ENCODE results near the gene VDAC1. TPM values are rescaled to one million over a fixed set of nuclear protein-coding genes. Genes with fewer than 3 reads are reported as not detected.

VDAC1 gene
- total RNA-seq, 4 donors from 2014 or later, result 106 to 210 (median 180) TPM

DNA sequence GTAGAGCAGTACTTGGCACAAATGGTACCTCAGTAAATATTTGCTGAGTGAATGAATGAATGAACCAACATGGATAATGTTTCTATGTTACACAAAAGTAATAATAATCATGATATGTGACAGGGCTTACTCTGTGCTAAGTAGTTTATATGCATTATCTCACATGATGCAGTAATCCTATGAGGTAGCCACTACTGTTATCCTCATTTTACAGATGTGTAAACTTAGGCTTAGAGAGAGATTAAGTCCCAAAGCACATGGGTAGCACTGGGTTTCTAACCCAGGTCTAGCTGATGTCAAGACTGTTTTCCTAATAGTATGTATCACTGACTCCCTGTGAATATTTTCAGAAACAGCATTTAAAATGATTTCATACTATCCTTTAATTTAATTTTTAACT is 44.1 kb upstream of the VDAC1 start:
- intact Hi-C loops (cut with DNase I; ENCODE audit: low total_unique reads), result no loop called here
- no peak for DNase-seq

DNA sequence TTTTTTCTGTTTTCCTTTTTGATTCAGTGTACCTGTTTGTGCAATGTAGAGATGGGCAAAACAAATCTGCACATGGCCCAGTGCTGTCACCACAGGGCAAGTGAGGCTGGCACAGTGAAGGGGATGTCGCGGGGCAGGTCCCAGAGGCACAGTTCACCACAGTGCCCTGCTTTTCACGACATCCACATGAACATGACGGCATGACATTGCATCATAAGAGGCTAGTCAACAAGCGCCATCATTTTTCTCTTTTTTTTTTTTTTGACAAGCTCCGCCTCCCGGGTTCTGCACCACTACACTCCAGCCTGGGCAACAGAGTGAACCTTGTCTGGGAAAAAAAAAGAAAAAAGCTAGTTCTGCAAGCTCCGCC is 42.9 kb upstream of the VDAC1 start:
- H3K4me3 ChIP-seq, result no peak overlapping the region
- H3K9me3 ChIP-seq, result no peaks in the 10 kb centered on the region
- no peak overlapping the region for H3K27ac ChIP-seq
- intact Hi-C loops (cut with DNase I; ENCODE audit: low total_unique reads), result no loop called here
- DNase-seq, result no peak
- no peaks in the 10 kb centered on the region for H3K36me3 ChIP-seq
- H3K27me3 ChIP-seq, result no peaks in the 10 kb centered on the region
- no peaks in the 10 kb centered on the region for H3K4me1 ChIP-seq
- WGBS, 2 donors (ENCODE audit: low coverage in 1 of 2), result 80 to 96% methylated on average over 6 to 8 of the region's 8 CpGs
- TF ChIP-seq, protein P1, sequence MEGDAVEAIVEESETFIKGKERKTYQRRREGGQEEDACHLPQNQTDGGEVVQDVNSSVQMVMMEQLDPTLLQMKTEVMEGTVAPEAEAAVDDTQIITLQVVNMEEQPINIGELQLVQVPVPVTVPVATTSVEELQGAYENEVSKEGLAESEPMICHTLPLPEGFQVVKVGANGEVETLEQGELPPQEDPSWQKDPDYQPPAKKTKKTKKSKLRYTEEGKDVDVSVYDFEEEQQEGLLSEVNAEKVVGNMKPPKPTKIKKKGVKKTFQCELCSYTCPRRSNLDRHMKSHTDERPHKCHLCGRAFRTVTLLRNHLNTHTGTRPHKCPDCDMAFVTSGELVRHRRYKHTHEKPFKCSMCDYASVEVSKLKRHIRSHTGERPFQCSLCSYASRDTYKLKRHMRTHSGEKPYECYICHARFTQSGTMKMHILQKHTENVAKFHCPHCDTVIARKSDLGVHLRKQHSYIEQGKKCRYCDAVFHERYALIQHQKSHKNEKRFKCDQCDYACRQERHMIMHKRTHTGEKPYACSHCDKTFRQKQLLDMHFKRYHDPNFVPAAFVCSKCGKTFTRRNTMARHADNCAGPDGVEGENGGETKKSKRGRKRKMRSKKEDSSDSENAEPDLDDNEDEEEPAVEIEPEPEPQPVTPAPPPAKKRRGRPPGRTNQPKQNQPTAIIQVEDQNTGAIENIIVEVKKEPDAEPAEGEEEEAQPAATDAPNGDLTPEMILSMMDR (IDR thresholded peaks at IDR 0.05), result no peak
- TF ChIP-seq POLR2AphosphoS5 (IDR thresholded peaks at IDR 0.05), result no peak
- TF ChIP-seq POLR2A (IDR thresholded peaks at IDR 0.05), result no peak
- no peak for TF ChIP-seq EP300 (IDR thresholded peaks at IDR 0.05; ENCODE audit: low read depth)
- in situ Hi-C loops (cut with MboI; ENCODE audit: low pct_ligation_motif_present in 1 of 4, low pct_unique_long_range_greater_than_20kb in 1 of 4, low sequenced_read_pairs in 3 of 4), result loop anchor here in 3 of 4 donors (10.0 to 25.0 kb wide), 2 partner anchors 97 to 240 kb away; no protein-coding TSS in a partner anchor

More for the DNA sequence above, 44.1 kb upstream of the VDAC1 start:
- Histone ChIP-seq H3K4me1 (peaks cover 0 to 3% (median under 1%) of the 10 kb centered on the region in 4 donors), H3K9me3 (no peaks in the 10 kb centered on the region), H3K27me3 (no peaks in the 10 kb centered on the region), H3K4me3 (no peak overlapping the region), H3K36me3 (no peaks in the 10 kb centered on the region), H3K27ac (no peak overlapping the region)
- TF ChIP-seq EP300 (IDR thresholded peaks at IDR 0.05; ENCODE audit: low read depth), result no peak
- no peak for TF ChIP-seq POLR2A (IDR thresholded peaks at IDR 0.05)
- TF ChIP-seq, protein P1 (IDR thresholded peaks at IDR 0.05), result no peak
- no peak for TF ChIP-seq POLR2AphosphoS5 (IDR thresholded peaks at IDR 0.05)
- in situ Hi-C loops (cut with MboI; ENCODE audit: low pct_ligation_motif_present in 1 of 4, low pct_unique_long_range_greater_than_20kb in 1 of 4, low sequenced_read_pairs in 3 of 4), result loop anchor here in 3 of 4 donors (10.0 to 25.0 kb wide), 2 partner anchors 96 to 238 kb away; no protein-coding TSS in a partner anchor

DNA sequence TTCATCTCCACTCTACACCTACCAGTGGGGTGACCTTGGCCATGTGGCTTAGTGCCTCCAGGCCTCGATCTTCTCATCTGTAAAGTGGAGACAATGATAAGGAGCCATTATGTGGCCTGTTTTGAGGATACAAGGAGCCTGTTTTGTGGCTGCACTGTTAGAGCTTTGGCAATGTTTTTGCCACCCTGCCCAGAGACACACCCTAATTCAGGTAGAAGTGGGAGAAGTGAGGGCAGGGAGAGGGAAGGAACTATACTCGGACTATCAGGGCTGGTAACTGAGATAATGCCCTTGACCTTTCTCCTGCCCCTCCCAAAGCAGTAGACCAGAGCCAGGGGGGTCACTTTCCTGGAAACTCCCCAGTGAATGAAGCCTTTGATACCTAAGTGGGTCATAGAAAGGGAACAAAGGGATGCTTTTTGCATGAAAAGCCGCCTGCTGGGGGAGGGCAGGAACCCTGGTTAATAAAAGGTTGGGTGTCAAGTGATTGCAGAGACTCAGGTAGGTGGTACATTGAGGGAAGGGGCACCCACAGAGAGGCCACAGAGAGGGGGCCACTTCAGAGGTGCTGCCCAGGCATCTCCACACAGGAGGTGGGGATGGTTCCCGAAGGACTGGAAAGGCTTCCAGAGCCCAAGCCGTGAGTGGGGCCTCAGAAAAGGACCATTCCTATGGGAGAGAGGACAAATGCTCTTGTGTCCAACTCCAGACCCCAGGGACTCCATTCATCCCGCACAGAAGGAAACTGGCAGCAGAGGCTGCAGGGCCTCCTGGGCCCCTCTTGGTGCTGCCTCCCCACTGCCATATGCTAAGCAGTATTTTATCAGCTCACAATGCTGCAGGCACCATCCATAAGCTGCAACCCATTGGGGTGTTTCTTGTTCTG is 42.3 kb upstream of the VDAC1 start:
- in situ Hi-C loops (cut with MboI; ENCODE audit: low pct_ligation_motif_present in 1 of 4, low pct_unique_long_range_greater_than_20kb in 1 of 4, low sequenced_read_pairs in 3 of 4), result loop anchor here in 3 of 4 donors (10.0 to 25.0 kb wide), 2 partner anchors 98 to 240 kb away; no protein-coding TSS in a partner anchor
- TF ChIP-seq, protein P1 (IDR thresholded peaks at IDR 0.05), result no peak
- TF ChIP-seq POLR2A (IDR thresholded peaks at IDR 0.05) (no peak), POLR2AphosphoS5 (IDR thresholded peaks at IDR 0.05) (no peak), EP300 (IDR thresholded peaks at IDR 0.05; ENCODE audit: low read depth) (no peak)
- Histone ChIP-seq H3K27ac (no peak overlapping the region), H3K4me3 (no peak overlapping the region), H3K4me1 (no peaks in the 10 kb centered on the region), H3K36me3 (no peaks in the 10 kb centered on the region), H3K27me3 (no peaks in the 10 kb centered on the region), H3K9me3 (no peaks in the 10 kb centered on the region)
- no peak for DNase-seq
- 69 to 86% methylated on average over 1 to 6 of the region's 6 CpGs for WGBS, 2 donors (ENCODE audit: low coverage in 1 of 2)
- intact Hi-C loops (cut with DNase I; ENCODE audit: low total_unique reads), result no loop called here

DNA sequence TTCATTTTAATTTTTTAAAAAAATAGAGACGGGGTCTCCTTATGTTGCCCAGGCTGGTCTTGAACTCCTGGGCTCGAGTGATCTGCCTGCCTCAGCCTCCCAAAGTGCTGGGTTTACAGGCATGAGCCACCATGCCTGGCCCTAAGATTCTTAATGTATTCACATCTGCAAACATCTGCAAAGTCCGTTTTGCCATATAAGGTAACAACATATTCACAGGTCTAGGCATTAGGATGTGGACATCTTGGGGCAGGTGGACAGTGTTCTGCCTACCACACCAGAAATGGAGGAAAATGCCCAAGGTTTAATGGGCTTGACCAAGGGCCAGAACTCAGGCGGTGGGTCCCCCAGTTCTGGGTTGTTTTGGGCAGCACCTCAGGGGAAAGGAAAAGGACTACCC is 41.6 kb upstream of the VDAC1 start:
- TF ChIP-seq, protein P1 (IDR thresholded peaks at IDR 0.05), result no peak
- no peak for TF ChIP-seq POLR2A (IDR thresholded peaks at IDR 0.05)
- no peak for TF ChIP-seq EP300 (IDR thresholded peaks at IDR 0.05; ENCODE audit: low read depth)
- TF ChIP-seq POLR2AphosphoS5 (IDR thresholded peaks at IDR 0.05), result no peak
- WGBS, 2 donors (ENCODE audit: low coverage in 1 of 2), result 83 to 100% methylated on average over 3 to 4 of the region's 4 CpGs
- in situ Hi-C loops (cut with MboI; ENCODE audit: low pct_ligation_motif_present in 1 of 4, low pct_unique_long_range_greater_than_20kb in 1 of 4, low sequenced_read_pairs in 3 of 4) (loop anchor here in 3 of 4 donors (10.0 to 25.0 kb wide), 2 partner anchors 98 to 241 kb away; no protein-coding TSS in a partner anchor), intact Hi-C loops (cut with DNase I; ENCODE audit: low total_unique reads) (no loop called here)
- DNase-seq, result no peak
- Histone ChIP-seq H3K4me3 (no peak overlapping the region), H3K27ac (no peak overlapping the region), H3K27me3 (no peaks in the 10 kb centered on the region), H3K36me3 (no peaks in the 10 kb centered on the region), H3K4me1 (no peaks in the 10 kb centered on the region), H3K9me3 (no peaks in the 10 kb centered on the region)
